Sigmoid colon (tissue), 3 donors: ENCODE data around the gene TTLL12.

ENCODE experiments used
- POLR2A ChIP-seq, 2 donors: fragments of 450-650 bp; IDR thresholded peaks; one replicate each; pipeline ENCODE4 v1.6.1; 2016; ENCODE audit warnings: antibody characterized with exemption in 2 of 2, mild to moderate bottlenecking in 2 of 2, moderate library complexity in 2 of 2
- TF ChIP-seq, protein P1 (sequence below), 4 experiments: fragments of 450-650 bp in 3 of 4; fragments of 200-600 bp in 1 of 4; IDR thresholded peaks; one replicate each; pipeline ENCODE4 v1.5.1; 2016 to 2019; ENCODE audit warnings: antibody characterized with exemption in 4 of 4, mild to moderate bottlenecking in 3 of 4, moderate library complexity in 2 of 4

DNA sequence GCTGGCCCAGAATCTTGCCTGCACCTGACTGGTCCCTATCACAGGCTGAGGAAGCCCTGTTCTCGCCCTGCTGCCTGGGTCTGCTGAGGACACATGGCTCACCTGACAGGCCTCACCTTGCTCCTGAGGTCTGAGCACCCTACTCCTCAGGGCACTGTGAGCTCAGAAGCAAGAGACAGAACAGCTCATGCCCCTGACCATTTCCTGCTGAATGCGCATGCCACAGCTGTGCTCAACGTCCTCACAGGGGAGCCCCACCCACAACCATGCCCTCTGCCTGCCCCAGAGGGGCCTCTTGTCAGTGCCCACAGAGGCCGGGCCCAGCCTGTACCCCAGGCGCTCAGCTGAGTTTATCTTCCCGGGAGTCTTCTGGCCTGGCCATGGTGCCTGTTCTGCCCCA lies 38.4 kb downstream of the TTLL12 start:
- TF ChIP-seq, protein P1, sequence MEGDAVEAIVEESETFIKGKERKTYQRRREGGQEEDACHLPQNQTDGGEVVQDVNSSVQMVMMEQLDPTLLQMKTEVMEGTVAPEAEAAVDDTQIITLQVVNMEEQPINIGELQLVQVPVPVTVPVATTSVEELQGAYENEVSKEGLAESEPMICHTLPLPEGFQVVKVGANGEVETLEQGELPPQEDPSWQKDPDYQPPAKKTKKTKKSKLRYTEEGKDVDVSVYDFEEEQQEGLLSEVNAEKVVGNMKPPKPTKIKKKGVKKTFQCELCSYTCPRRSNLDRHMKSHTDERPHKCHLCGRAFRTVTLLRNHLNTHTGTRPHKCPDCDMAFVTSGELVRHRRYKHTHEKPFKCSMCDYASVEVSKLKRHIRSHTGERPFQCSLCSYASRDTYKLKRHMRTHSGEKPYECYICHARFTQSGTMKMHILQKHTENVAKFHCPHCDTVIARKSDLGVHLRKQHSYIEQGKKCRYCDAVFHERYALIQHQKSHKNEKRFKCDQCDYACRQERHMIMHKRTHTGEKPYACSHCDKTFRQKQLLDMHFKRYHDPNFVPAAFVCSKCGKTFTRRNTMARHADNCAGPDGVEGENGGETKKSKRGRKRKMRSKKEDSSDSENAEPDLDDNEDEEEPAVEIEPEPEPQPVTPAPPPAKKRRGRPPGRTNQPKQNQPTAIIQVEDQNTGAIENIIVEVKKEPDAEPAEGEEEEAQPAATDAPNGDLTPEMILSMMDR (IDR thresholded peaks at IDR 0.05) = no peak
- no peak for TF ChIP-seq POLR2A (IDR thresholded peaks at IDR 0.05)
